GM19043 (cell line): Measurements from ENCODE around the gene MATN3.

Source experiments
- ATAC-seq: cut with Tn5 transposase; IDR thresholded peaks from one replicate; pipeline ENCODE4 v1.9.1; 2021; ENCODE audit warnings: low read depth; ENCODE audit not compliant: unreplicated experiment

The MATN3 gene

GRCh38 chr2:20037660-20038059 is 25.2 kb upstream of the MATN3 start:
- ATAC-seq, result no peak

GRCh38 chr2:20035955-20036666 is 23.6 kb upstream of the MATN3 start:
- ATAC-seq, result peak; percentile 68

- no peak for ATAC-seq
These were observed 22.4 kb upstream of the MATN3 start for GRCh38 chr2:20034821-20035220.

GRCh38 chr2:20034218-20034617 is 21.8 kb upstream of the MATN3 start:
- no peak for ATAC-seq

- ATAC-seq, result no peak
These were observed 20.9 kb upstream of the MATN3 start for GRCh38 chr2:20033322-20033721.

GRCh38 chr2:20030224-20030623 is 17.8 kb upstream of the MATN3 start:
- ATAC-seq, result no peak

GRCh38 chr2:20027705-20028434 is 15.4 kb upstream of the MATN3 start:
- no peak for ATAC-seq

- no peak for ATAC-seq
These were observed 14.8 kb upstream of the MATN3 start for GRCh38 chr2:20027260-20027677.

- ATAC-seq, result no peak
These were observed 12.8 kb upstream of the MATN3 start for GRCh38 chr2:20025065-20025786.

GRCh38 chr2:20023688-20024087 is 11.2 kb upstream of the MATN3 start:
- no peak for ATAC-seq

- ATAC-seq, result no peak
These were observed 9.0 kb upstream of the MATN3 start for GRCh38 chr2:20021405-20022009.

GRCh38 chr2:20019747-20020146 is 7.3 kb upstream of the MATN3 start:
- ATAC-seq, result no peak

- ATAC-seq, result no peak
These were observed 6.2 kb upstream of the MATN3 start for GRCh38 chr2:20018601-20019152.

GRCh38 chr2:20016346-20016745 is 3.9 kb upstream of the MATN3 start:
- ATAC-seq, result no peak

GRCh38 chr2:20015482-20016083 is 3.1 kb upstream of the MATN3 start:
- no peak for ATAC-seq

- ATAC-seq, result no peak
These were observed 820 bp upstream of the MATN3 start for GRCh38 chr2:20013126-20013849.

- no peak for ATAC-seq
These were observed 511 bp downstream of the MATN3 start for GRCh38 chr2:20012032-20012281.

GRCh38 chr2:20011276-20012031 is 1.0 kb downstream of the MATN3 start:
- no peak for ATAC-seq

GRCh38 chr2:20008703-20009102 is 3.8 kb downstream of the MATN3 start:
- no peak for ATAC-seq
